HG03064 (cell line): ENCODE measurements around the gene MAGIX.

Experiments
- ATAC-seq: cut with Tn5 transposase; IDR thresholded peaks from one replicate; pipeline ENCODE4 v1.9.1; 2021; ENCODE audit warnings: low read depth; ENCODE audit not compliant: unreplicated experiment

The MAGIX gene

GRCh38 chrX:49179358-49179757, 16.8 kb downstream of the MAGIX start:
- ATAC-seq: no peak

- ATAC-seq: no peak
These were observed 21.2 kb downstream of the MAGIX start for GRCh38 chrX:49183701-49184281.

GRCh38 chrX:49184294-49185281, 22.0 kb downstream of the MAGIX start:
- ATAC-seq: no peak

GRCh38 chrX:49186125-49187027, 23.8 kb downstream of the MAGIX start, which contains the start of gene PRICKLE3:
Gene PRICKLE3 (minus strand): TSS chrX:49186373. CDS start chrX:49186297, 76 bp downstream.
- ATAC-seq: peak; percentile 31

GRCh38 chrX:49187028-49187394, 24.5 kb downstream of the MAGIX start:
- no peak for ATAC-seq

DNA sequence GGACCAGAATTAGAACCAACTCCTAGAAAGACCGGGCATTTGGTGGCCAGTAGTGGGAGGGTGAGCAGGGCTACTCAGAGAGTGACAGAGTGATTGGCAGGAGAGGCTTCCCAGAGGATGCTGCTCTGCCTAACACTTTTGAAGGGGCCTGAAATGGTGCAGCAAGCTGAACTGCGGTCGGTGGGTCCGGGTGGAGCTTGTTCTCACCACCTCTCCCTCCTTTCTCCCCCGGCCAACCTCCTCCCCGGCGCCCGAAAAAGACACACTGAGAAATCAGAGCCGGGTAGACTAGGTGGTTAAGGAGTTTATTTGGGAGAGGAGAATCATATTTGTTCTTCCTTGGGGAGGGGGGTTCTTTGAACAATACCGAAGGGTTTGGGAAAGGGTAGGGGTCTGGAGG, 25.0 kb downstream of the MAGIX start:
- ATAC-seq: no peak

DNA sequence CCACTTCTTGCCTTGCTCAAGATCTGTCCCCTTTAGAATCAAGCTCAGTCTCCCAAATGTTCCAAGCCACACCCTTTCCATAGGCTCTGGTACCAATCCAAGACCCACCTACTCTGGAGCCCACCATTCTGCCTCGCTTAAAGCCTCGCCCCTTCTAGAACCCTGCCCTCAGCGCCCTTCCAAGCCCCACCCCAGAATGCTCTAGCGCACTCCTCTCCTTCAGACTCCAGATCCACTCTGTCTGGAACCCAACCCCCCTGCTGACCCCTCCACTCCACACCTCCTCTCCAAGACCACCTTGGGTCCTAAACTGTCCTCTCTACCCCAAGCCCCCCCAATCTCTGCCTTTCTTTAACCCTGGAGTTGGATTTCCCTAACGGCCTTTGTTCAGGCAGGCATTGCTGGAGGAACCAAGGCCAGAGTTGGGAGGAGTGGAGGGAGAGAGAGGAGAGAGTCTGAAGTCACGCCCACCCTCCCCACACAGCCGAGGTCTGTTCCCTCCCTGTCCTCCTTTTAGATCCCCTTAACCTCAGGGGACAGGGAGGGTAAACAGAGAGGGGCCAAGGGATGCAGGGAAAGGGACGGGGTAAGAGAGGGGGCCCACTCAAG, 26.0 kb downstream of the MAGIX start:
- ATAC-seq: no peak

DNA sequence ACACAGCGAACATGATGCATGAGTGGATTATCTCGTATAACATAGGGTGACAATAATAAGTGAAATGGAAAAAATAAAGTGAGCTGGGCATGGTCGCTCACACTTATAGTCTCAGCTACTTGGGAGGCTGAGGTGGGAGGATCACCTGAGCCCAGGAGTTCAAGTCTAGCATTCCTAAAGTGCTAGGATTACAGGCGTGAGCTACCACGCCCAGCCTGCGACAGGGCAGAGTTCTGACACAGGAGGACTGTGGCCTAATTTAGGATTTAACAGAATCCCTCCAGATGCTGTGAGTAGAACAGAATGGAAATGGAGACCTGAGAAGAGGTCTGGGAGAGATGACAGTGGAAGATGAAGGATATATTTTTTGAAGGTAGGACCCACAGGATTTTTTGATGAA, 27.0 kb downstream of the MAGIX start:
- ATAC-seq: no peak

- ATAC-seq: peak; percentile 83
These were observed 28.4 kb downstream of the MAGIX start for GRCh38 chrX:49190821-49191573.

DNA sequence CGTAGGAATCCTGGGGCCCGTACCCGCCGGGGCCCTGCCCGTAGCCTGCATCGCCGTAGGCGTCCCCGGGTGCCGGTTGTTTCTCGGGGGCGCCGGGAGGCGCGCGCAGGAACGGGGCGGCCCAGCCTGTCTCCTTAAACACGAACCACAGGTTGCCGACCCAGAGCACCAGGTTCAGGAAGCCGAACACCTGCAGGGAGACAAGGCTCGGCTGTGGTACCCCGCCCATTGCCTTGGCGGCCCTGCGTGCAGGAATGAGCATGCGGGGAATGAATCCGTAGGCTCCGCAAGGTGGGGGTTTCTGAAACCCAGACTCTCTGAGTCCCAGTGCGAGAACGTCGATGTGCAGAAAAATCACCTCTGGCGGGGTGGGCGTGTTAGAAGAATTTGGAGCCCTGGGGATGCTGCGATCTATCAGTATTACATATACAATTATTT, 29.0 kb downstream of the MAGIX start:
- ATAC-seq: peak; percentile 11

DNA sequence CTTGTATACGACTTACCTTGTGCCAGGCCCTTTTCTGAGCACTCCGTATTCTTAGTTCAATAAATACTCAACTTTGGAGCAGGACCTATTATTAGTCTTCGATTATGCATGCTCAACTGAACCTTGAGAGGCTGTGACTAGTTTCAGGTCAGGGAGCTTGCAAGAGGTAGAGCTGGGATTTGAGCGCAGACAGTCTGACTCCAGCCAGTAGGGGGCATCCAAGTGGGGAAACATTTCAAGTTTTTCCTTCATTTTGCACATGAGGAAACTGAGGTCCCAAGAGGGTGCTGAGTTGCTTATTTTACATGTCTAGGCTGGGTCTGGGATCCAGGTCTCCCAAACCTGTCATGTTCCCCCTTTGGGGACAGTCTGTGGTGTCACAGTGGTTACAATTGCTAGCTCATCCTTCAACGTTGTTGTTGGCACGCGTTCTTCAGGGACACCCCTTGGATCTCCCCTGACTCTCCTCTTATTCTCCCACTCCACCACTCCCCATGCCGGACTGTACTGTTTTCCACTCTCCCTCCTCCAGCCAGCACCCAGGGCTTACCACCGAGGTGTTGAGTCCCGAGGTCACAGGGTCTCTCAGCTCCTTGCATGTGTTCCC, 30.3 kb downstream of the MAGIX start:
- ATAC-seq: no peak

- no peak for ATAC-seq
These were observed 31.0 kb downstream of the MAGIX start for GRCh38 chrX:49193542-49193964.

GRCh38 chrX:49197543-49198087, 35.1 kb downstream of the MAGIX start:
- ATAC-seq: no peak

DNA sequence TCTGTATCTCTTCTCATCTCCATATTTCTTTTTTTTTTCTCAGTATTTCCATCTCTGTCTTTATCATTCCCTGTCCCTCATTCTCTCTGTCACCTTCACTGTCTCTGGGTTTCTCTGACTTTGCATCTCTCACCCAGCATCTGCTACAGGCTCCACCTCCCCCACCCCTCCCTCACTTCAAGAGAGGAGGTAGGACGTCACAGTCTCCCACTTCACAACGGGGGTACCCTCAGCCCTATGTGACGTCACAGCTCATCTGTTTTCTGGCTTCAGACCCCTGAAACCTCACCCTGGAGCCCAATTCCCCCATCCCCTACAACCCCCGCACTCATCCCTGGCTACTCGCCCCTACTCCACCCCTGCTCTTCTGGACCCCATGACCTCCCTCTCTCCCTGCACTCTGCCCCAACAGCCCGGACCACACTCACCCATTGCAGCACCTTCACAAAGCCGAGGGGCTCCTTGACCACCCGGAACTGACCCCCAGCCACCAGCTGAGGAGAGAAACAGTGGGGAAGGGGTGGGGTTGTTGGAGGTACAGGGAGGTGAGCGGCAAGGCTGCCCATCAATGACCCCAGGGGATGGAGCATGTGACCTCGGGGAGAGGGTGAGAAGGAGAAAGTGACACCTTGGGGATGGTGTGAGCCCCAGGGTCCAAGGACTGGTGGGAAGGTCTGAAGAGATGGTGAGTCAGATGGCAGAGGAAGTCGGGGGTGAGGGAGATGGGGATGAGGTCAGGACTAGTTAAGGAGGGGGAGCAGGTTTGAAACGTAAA, 36.2 kb downstream of the MAGIX start:
- no peak for ATAC-seq

GRCh38 chrX:49199315-49199595, 36.7 kb downstream of the MAGIX start:
- no peak for ATAC-seq

DNA sequence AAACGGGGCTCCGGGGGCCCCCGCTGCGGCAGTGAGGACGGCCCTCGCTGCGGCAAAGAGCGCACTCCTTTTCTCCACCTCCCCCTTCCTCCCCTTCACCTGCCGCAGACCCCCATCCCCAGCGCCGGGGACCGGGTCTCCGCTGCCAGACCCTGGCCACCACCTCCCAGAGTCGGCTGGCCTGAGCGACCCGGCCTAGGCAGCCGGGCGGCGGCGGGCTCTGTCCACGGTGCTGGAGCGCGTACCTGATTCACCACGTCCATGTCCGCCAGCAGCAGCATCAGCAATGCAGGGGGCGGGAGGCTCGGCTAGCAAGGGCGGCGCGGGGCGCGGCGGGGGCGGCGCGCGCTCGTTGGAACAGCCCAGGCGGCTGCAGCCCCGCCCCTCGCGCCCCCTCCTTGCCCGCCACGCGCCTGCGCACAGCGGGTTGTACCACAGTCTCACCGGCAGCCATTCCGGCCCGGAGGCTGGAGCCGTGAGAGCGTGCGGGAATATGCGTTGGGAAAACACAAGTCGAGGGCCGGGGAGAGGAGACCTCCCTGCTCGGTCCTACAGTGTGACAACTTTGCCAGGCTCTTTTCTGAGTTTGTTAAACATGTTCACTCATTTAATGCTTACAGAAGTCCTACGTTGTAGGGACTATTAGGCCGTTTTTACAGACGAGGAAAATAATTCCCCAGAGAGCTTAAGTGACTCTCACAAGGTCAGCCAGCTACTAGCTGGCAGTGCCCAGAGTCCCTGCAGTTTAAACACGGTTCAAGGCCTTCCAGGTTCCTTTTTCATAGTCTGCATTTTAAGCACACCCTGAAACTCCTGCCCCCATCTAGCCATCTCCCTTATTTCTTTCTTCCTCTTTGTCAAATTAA, 37.6 kb downstream of the MAGIX start, which contains the start of gene SYP:
Gene SYP (minus strand): TSS at position 288 of the 866 bp plus-strand sequence. CDS start 7 bp downstream, at position 281.
- ATAC-seq: peak; percentile 74

DNA sequence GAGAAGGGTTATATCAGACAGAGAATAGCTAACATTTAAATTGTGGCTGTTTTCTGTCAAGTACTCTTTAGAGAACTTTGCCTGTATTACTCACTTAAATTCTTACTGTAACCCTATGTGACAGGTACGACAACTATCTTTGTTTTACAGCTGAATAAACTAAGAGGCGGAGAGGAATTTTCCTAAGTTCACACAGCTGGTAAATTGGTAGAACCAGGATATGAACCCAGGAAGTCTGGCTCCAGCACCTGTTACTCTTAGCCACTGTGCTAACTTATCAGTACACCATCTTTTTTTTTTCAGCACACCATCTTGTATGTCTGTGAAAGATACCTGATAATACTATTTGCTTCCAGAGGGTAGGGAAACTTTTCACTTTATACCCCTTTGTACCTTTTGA, 39.5 kb downstream of the MAGIX start:
- no peak for ATAC-seq
